Osteoblast (primary cell): ENCODE data around the gene CCDC77. TPM values are rescaled to one million over a fixed set of nuclear protein-coding genes. Genes with fewer than 3 reads are reported as not detected.

Source experiments
- DNase-seq: peaks from one replicate; pipeline ENCODE4 v3.0.0; 2011; ENCODE audit warnings: low spot score, mixed read lengths; ENCODE audit not compliant: insufficient read length; ENCODE audit errors: missing footprints
- H2AFZ ChIP-seq: 2 replicates; pipeline ENCODE4 v1.6.0; 2011; ENCODE audit warnings: mild to moderate bottlenecking, low read length
- H3K27ac ChIP-seq: 2 replicates; pipeline ENCODE4 v1.5.1; 2011; ENCODE audit warnings: mild to moderate bottlenecking, low read depth, low read length, moderate library complexity
- H3K27me3 ChIP-seq: 2 replicates; pipeline ENCODE4 v1.6.0; 2012; ENCODE audit warnings: mild to moderate bottlenecking, control low read depth, inconsistent platforms, low read length, moderate library complexity; ENCODE audit not compliant: insufficient read depth
- H3K36me3 ChIP-seq: 2 replicates; pipeline ENCODE4 v1.5.1; 2011; ENCODE audit warnings: mild to moderate bottlenecking, low read length, control low read depth, moderate library complexity; ENCODE audit not compliant: insufficient read depth
- H3K4me1 ChIP-seq: 2 replicates; pipeline ENCODE4 v1.5.1; 2011; ENCODE audit warnings: mild to moderate bottlenecking, low read length, control low read depth, moderate library complexity; ENCODE audit not compliant: insufficient read depth
- H3K4me2 ChIP-seq: 2 replicates; pipeline ENCODE4 v1.6.0; 2011; ENCODE audit warnings: mild to moderate bottlenecking, low read length; ENCODE audit not compliant: insufficient read depth
- H3K4me3 ChIP-seq: fragments of 200-600 bp; sonication (generic); 3 replicates; pipeline ENCODE4 v1.5.1; 2012; ENCODE audit warnings: mild to moderate bottlenecking, low read length, inconsistent platforms; ENCODE audit not compliant: insufficient read depth
- H3K79me2 ChIP-seq: 2 replicates; pipeline ENCODE4 v1.6.0; 2012; ENCODE audit warnings: mild to moderate bottlenecking, low read length, control low read depth, inconsistent platforms; ENCODE audit not compliant: insufficient read depth
- H3K9me3 ChIP-seq: 2 replicates; pipeline ENCODE4 v1.5.1; 2011; ENCODE audit warnings: low read depth, low read length, control low read depth
- H4K20me1 ChIP-seq: 2 replicates; pipeline ENCODE4 v1.6.0; 2012; ENCODE audit warnings: mild to moderate bottlenecking, low read length, control low read depth; ENCODE audit not compliant: insufficient read depth
- CTCF ChIP-seq: IDR thresholded peaks from 2 replicates; pipeline ENCODE4 v1.5.1; 2011; ENCODE audit warnings: mild to moderate bottlenecking, low read depth, low read length, moderate library complexity; ENCODE audit errors: extremely low read depth
- total RNA-seq: library from RNA; depleted of rRNA; stranded (reverse); fragments of >200 nt; gene quantifications from 2 replicates; pipeline ENCODE4 v1.2.3, GENCODE V29; 2012

CCDC77 gene
- total RNA-seq, 1 donor, result 9.0 TPM

GRCh38 chr12:442235-442884 lies 40.9 kb downstream of the CCDC77 start:
- TF ChIP-seq CTCF, result peak; percentile 84
- DNase-seq, result peak; percentile 88
- Histone ChIP-seq H3K4me3 (no peak overlapping the region), H3K36me3 (no peaks in the 10 kb centered on the region), H3K27ac (no peak overlapping the region), H3K27me3 (no peaks in the 10 kb centered on the region), H3K4me2 (no peak overlapping the region), H4K20me1 (no peaks in the 10 kb centered on the region), H3K9me3 (no peaks in the 10 kb centered on the region), H3K4me1 (no peaks in the 10 kb centered on the region), H2AFZ (no peak overlapping the region), H3K79me2 (no peaks in the 10 kb centered on the region)

- Histone ChIP-seq H3K4me1 (no peaks in the 10 kb centered on the region), H3K9me3 (no peaks in the 10 kb centered on the region), H3K79me2 (no peaks in the 10 kb centered on the region), H3K27ac (no peak overlapping the region), H2AFZ (peak overlapping the region; percentile 4), H3K4me2 (no peak overlapping the region), H3K4me3 (no peak overlapping the region), H3K27me3 (peaks cover 20% of the 10 kb centered on the region), H3K36me3 (no peaks in the 10 kb centered on the region), H4K20me1 (no peaks in the 10 kb centered on the region)
- TF ChIP-seq CTCF, result no peak
- no peak for DNase-seq
These were observed 45.7 kb downstream of the CCDC77 start for GRCh38 chr12:447141-447540.

DNA sequence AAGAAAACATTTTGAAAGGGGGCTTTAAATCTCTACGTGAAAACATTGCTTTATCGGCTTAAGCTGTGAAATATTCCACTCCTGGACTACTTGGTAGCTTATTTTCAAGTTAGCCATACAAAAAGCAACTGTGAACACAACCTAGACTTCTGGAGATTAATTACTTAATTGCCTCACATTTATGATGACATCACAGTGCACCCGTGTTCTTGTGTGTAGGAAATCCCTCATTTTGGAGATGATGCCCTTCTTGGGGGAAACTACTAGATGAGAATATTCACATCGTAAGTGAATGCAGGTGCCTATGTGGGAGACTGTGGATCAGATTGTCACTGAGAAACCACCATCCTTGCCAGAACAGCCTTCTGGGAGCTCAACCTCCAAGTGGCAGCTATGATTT lies 47.8 kb downstream of the CCDC77 start:
- no peak for DNase-seq
- peaks cover 20% of the 10 kb centered on the region for H3K27me3 ChIP-seq
- no peaks in the 10 kb centered on the region for H3K36me3 ChIP-seq
- no peak overlapping the region for H3K4me3 ChIP-seq
- H3K79me2 ChIP-seq, result no peaks in the 10 kb centered on the region
- no peak overlapping the region for H3K27ac ChIP-seq
- no peaks in the 10 kb centered on the region for H4K20me1 ChIP-seq
- no peak overlapping the region for H2AFZ ChIP-seq
- H3K4me2 ChIP-seq, result no peak overlapping the region
- peaks cover 3% of the 10 kb centered on the region for H3K4me1 ChIP-seq
- no peaks in the 10 kb centered on the region for H3K9me3 ChIP-seq
- no peak for TF ChIP-seq CTCF

- Histone ChIP-seq H3K36me3 (no peaks in the 10 kb centered on the region), H4K20me1 (no peaks in the 10 kb centered on the region), H3K27me3 (peaks cover 30% of the 10 kb centered on the region), H3K79me2 (no peaks in the 10 kb centered on the region), H3K4me3 (no peak overlapping the region), H3K4me2 (no peak overlapping the region), H3K9me3 (no peaks in the 10 kb centered on the region), H3K27ac (no peak overlapping the region), H2AFZ (no peak overlapping the region), H3K4me1 (peaks cover 3% of the 10 kb centered on the region)
- no peak for DNase-seq
- no peak for TF ChIP-seq CTCF
These were observed 49.0 kb downstream of the CCDC77 start for GRCh38 chr12:450438-450837.
